Stomach (tissue), 4 donors: Measurements from ENCODE around the gene CYB5R3.

Experiments
- CTCF ChIP-seq, 7 experiments: fragments of 450-650 bp in 4 of 7; fragments of 200-600 bp in 3 of 7; sonication (generic) in 3 of 7; IDR thresholded peaks; one replicate each; pipeline ENCODE4 v1.5.1; 2016 to 2019; ENCODE audit warnings: antibody characterized with exemption in 7 of 7, control low read depth in 2 of 7, mild to moderate bottlenecking in 1 of 7
- POLR2AphosphoS5 ChIP-seq, 3 donors: sonication (generic); formaldehyde crosslinking; IDR thresholded peaks; one replicate each; pipeline ENCODE4 v1.6.1; 2016; ENCODE audit warnings: antibody characterized with exemption in 3 of 3

GRCh38 chr22:42633013-42633412, 16.2 kb downstream of the CYB5R3 start:
- TF ChIP-seq CTCF (IDR thresholded peaks at IDR 0.05): no peak
- no peak for TF ChIP-seq POLR2AphosphoS5 (IDR thresholded peaks at IDR 0.05)
